Muscle layer of colon (tissue), 2 donors: ENCODE results near the gene TK2.

Experiments used
- H3K27ac ChIP-seq: one replicate; pipeline ENCODE4 v1.7.0; 2013; ENCODE audit warnings: low read depth, mild to moderate bottlenecking, low read length, moderate library complexity
- H3K27me3 ChIP-seq, 2 donors: one replicate each; pipeline ENCODE4 v1.7.0; 2013; ENCODE audit warnings: low read length in 2 of 2, mild to moderate bottlenecking in 2 of 2; ENCODE audit not compliant: insufficient read depth in 2 of 2, control insufficient read depth in 1 of 2
- H3K36me3 ChIP-seq: one replicate; pipeline ENCODE4 v1.7.0; 2013; ENCODE audit warnings: mild to moderate bottlenecking, low read length; ENCODE audit not compliant: insufficient read depth
- H3K4me1 ChIP-seq: one replicate; pipeline ENCODE4 v1.7.0; 2013; ENCODE audit warnings: mild to moderate bottlenecking, low read length; ENCODE audit not compliant: insufficient read depth
- H3K4me3 ChIP-seq, 2 donors: one replicate each; pipeline ENCODE4 v1.7.0; 2013; ENCODE audit warnings: low read length in 2 of 2, low read depth in 1 of 2, mild to moderate bottlenecking in 1 of 2, moderate library complexity in 1 of 2
- H3K9ac ChIP-seq: one replicate; pipeline ENCODE4 v1.7.0; 2013; ENCODE audit warnings: low read length
- H3K9me3 ChIP-seq: one replicate; pipeline ENCODE4 v1.7.0; 2013; ENCODE audit warnings: mild to moderate bottlenecking, low read length
- donor health status: abdominal sarcoma.
- donor health status: Adenocarcinoma of cecum.

Gene TK2

GRCh38 chr16:66585481-66586239 is 35.7 kb upstream of the TK2 start:
- no peaks in the 10 kb centered on the region for H3K27me3 ChIP-seq
- no peaks in the 10 kb centered on the region for H3K9me3 ChIP-seq
- no peak overlapping the region for H3K27ac ChIP-seq
- no peaks in the 10 kb centered on the region for H3K4me1 ChIP-seq
- H3K9ac ChIP-seq = no peak overlapping the region
- H3K36me3 ChIP-seq = no peaks in the 10 kb centered on the region
- H3K4me3 ChIP-seq = no peak overlapping the region

GRCh38 chr16:66581246-66581952 is 31.5 kb upstream of the TK2 start:
- no peak overlapping the region for H3K27ac ChIP-seq
- no peaks in the 10 kb centered on the region for H3K9me3 ChIP-seq
- H3K9ac ChIP-seq = no peak overlapping the region
- peaks cover 21 to 23% of the 10 kb centered on the region in 2 donors for H3K27me3 ChIP-seq
- H3K4me3 ChIP-seq = no peak overlapping the region
- peaks cover 11% of the 10 kb centered on the region for H3K4me1 ChIP-seq
- H3K36me3 ChIP-seq = no peaks in the 10 kb centered on the region

- Histone ChIP-seq H3K36me3 (no peaks in the 10 kb centered on the region), H3K27me3 (peaks cover 21 to 23% of the 10 kb centered on the region in 2 donors), H3K9me3 (no peaks in the 10 kb centered on the region), H3K27ac (no peak overlapping the region), H3K9ac (no peak overlapping the region), H3K4me1 (peaks cover 11% of the 10 kb centered on the region), H3K4me3 (no peak overlapping the region)
Observed at GRCh38 chr16:66580605-66581209, 30.8 kb upstream of the TK2 start.

GRCh38 chr16:66578651-66579531 is 29.0 kb upstream of the TK2 start, which contains the start of gene CMTM2:
Gene CMTM2, plus strand, starts transcription at chr16:66579463. Its CDS starts 145 bp downstream, at chr16:66579608.
- H3K27me3 ChIP-seq = peaks cover 21 to 23% of the 10 kb centered on the region in 2 donors
- no peak within 1 kb of the TSS for H3K9ac ChIP-seq
- H3K4me1 ChIP-seq = peaks cover 11% of the 10 kb centered on the region
- H3K4me3 ChIP-seq = peak within 1 kb of the TSS in 1 of 2 donors; percentile 38
- H3K27ac ChIP-seq = no peak within 1 kb of the TSS
- H3K9me3 ChIP-seq = no peaks in the 10 kb centered on the region
- no peaks in the 10 kb centered on the region for H3K36me3 ChIP-seq

- H3K27me3 ChIP-seq = peaks cover 21 to 23% of the 10 kb centered on the region in 2 donors
- peaks cover 11% of the 10 kb centered on the region for H3K4me1 ChIP-seq
- H3K27ac ChIP-seq = no peak overlapping the region
- H3K9me3 ChIP-seq = no peaks in the 10 kb centered on the region
- H3K9ac ChIP-seq = no peak overlapping the region
- no peaks in the 10 kb centered on the region for H3K36me3 ChIP-seq
- no peak overlapping the region for H3K4me3 ChIP-seq
Observed at GRCh38 chr16:66576296-66576695, 26.4 kb upstream of the TK2 start.

GRCh38 chr16:66575060-66575459 is 25.1 kb upstream of the TK2 start:
- Histone ChIP-seq H3K27me3 (peaks cover 20 to 21% of the 10 kb centered on the region in 2 donors), H3K4me3 (no peak overlapping the region), H3K36me3 (no peaks in the 10 kb centered on the region), H3K4me1 (peaks cover 11% of the 10 kb centered on the region), H3K9ac (no peak overlapping the region), H3K9me3 (no peaks in the 10 kb centered on the region), H3K27ac (no peak overlapping the region)

- no peak overlapping the region for H3K4me3 ChIP-seq
- H3K4me1 ChIP-seq = peaks cover 11% of the 10 kb centered on the region
- no peaks in the 10 kb centered on the region for H3K36me3 ChIP-seq
- H3K9ac ChIP-seq = no peak overlapping the region
- H3K27ac ChIP-seq = no peak overlapping the region
- peaks cover 18 to 21% of the 10 kb centered on the region in 2 donors for H3K27me3 ChIP-seq
- no peaks in the 10 kb centered on the region for H3K9me3 ChIP-seq
Observed at GRCh38 chr16:66574531-66574930, 24.6 kb upstream of the TK2 start.

- no peak overlapping the region for H3K4me3 ChIP-seq
- H3K27ac ChIP-seq = no peak overlapping the region
- no peaks in the 10 kb centered on the region for H3K36me3 ChIP-seq
- peaks cover 11% of the 10 kb centered on the region for H3K4me1 ChIP-seq
- H3K27me3 ChIP-seq = peaks cover 15 to 18% of the 10 kb centered on the region in 2 donors
- H3K9ac ChIP-seq = no peak overlapping the region
- no peaks in the 10 kb centered on the region for H3K9me3 ChIP-seq
Observed at GRCh38 chr16:66574081-66574480, 24.2 kb upstream of the TK2 start.

GRCh38 chr16:66572356-66572755 is 22.4 kb upstream of the TK2 start:
- no peak overlapping the region for H3K27ac ChIP-seq
- peaks cover 0 to under 1% of the 10 kb centered on the region in 2 donors for H3K27me3 ChIP-seq
- H3K9me3 ChIP-seq = no peaks in the 10 kb centered on the region
- no peak overlapping the region for H3K4me3 ChIP-seq
- H3K4me1 ChIP-seq = no peaks in the 10 kb centered on the region
- no peak overlapping the region for H3K9ac ChIP-seq
- no peaks in the 10 kb centered on the region for H3K36me3 ChIP-seq

- no peaks in the 10 kb centered on the region for H3K4me1 ChIP-seq
- H3K27me3 ChIP-seq = no peaks in the 10 kb centered on the region
- H3K4me3 ChIP-seq = no peak overlapping the region
- no peaks in the 10 kb centered on the region for H3K36me3 ChIP-seq
- H3K9ac ChIP-seq = no peak overlapping the region
- H3K27ac ChIP-seq = no peak overlapping the region
- H3K9me3 ChIP-seq = no peaks in the 10 kb centered on the region
Observed at GRCh38 chr16:66569827-66570405, 20.0 kb upstream of the TK2 start.
